ENCODE data around the gene PHIP.

GRCh38 chr6:79119217-79119616 is 41.2 kb upstream of the PHIP start:
- no peak for TF ChIP-seq CTCF (IDR thresholded peaks at IDR 0.05)
- no peak for TF ChIP-seq POLR2A (IDR thresholded peaks at IDR 0.05)
- no peak for TF ChIP-seq POLR2AphosphoS5 (IDR thresholded peaks at IDR 0.05)
- no peak for TF ChIP-seq EP300 (IDR thresholded peaks at IDR 0.05)

Measured in upper lobe of left lung (tissue), 4 donors.